GM12878 (cell line): Measurements from ENCODE around the gene LRRC27. TPM values are rescaled to one million over a fixed set of nuclear protein-coding genes. Genes with fewer than 3 reads are reported as not detected.

Source experiments
- ATAC-seq: fragments of 200-7000 bp; cut with Tn5 transposase; 3 replicates; pipeline ENCODE4 v1.9.1; 2020; ENCODE audit warnings: mild to moderate bottlenecking, moderate library complexity
- BruUV-seq: library from RNA; stranded (reverse); fragments of 400-500 nt; replicated peaks from 2 replicates; lab custom pipeline; 2021; lab: Mats Ljungman, UMichigan
- CTCF ChIA-PET: fragments of 300-600 bp; sonication (Branson Sonifier 250); formaldehyde crosslinking; extraction: SDS; loops from one replicate; lab custom pipeline; 2021; ENCODE audit warnings: inconsistent platforms; lab: Yijun Ruan, JAX
- POLR2A ChIA-PET: fragments of 350-600 bp; formaldehyde crosslinking; extraction: SDS; loops from one replicate; lab custom pipeline; 2021; ENCODE audit warnings: inconsistent platforms; lab: Charles Lee
- RAD21 ChIA-PET: fragments of 300-600 bp; sonication (Branson Sonifier 250); formaldehyde crosslinking; loops from one replicate; lab custom pipeline; 2023; ENCODE audit warnings: antibody characterized with exemption; ENCODE audit not compliant: unreplicated experiment; lab: Charles Lee
- SMC1A ChIA-PET: fragments of 300-600 bp; sonication (Branson Sonifier 250); formaldehyde crosslinking; loops from one replicate; lab custom pipeline; 2023; ENCODE audit not compliant: unreplicated experiment, uncharacterized antibody; lab: Charles Lee
- DNase-seq: peaks from one replicate; pipeline ENCODE4 v3.0.0-alpha.2; 2011; ENCODE audit warnings: low read depth, low spot score
- FAIRE-seq: peaks from 3 replicates; lab custom pipeline; 2011; peaks lifted over from hg19 to GRCh38; lab: Jason Lieb, UNC
- H2AFZ ChIP-seq: 2 replicates; pipeline ENCODE4 v1.6.0; 2011; ENCODE audit warnings: low read depth, low read length, control low read depth; ENCODE audit not compliant: control insufficient read depth
- H3K27ac ChIP-seq: 2 replicates; pipeline ENCODE4 v1.5.1; 2011; ENCODE audit warnings: control low read depth; ENCODE audit not compliant: control insufficient read depth, insufficient read depth
- H3K27me3 ChIP-seq, 2 experiments: replicated peaks in 1 of 2; 2 replicates each; pipeline versions ENCODE4 v1.6.0 to v1.6.1; 2011; ENCODE audit warnings: low read length in 1 of 2; ENCODE audit not compliant: control insufficient read depth in 2 of 2, insufficient read depth in 2 of 2
- H3K36me3 ChIP-seq, 2 experiments: 2 replicates each; pipeline ENCODE4 v1.5.1; 2011; ENCODE audit warnings: low read length in 1 of 2; ENCODE audit not compliant: control insufficient read depth in 2 of 2, insufficient read depth in 2 of 2
- H3K4me1 ChIP-seq: 2 replicates; pipeline ENCODE4 v1.6.1; 2011; ENCODE audit warnings: mild to moderate bottlenecking, low read length, moderate library complexity, mixed read lengths; ENCODE audit not compliant: control insufficient read depth, insufficient read depth
- H3K4me2 ChIP-seq: 2 replicates; pipeline ENCODE4 v1.6.0; 2011; ENCODE audit warnings: control low read depth; ENCODE audit not compliant: control insufficient read depth, insufficient read depth
- H3K4me3 ChIP-seq: fragments of 200-600 bp; sonication (generic); 2 replicates; pipeline ENCODE4 v1.5.1; 2016
- H3K79me2 ChIP-seq: 2 replicates; pipeline ENCODE4 v1.6.0; 2011; ENCODE audit warnings: low read length; ENCODE audit not compliant: control insufficient read depth, insufficient read depth
- H3K9ac ChIP-seq: 2 replicates; pipeline ENCODE4 v1.8.0; 2011; ENCODE audit warnings: low read length, control low read depth, mixed read lengths; ENCODE audit not compliant: control insufficient read depth, insufficient read depth
- H3K9me3 ChIP-seq: replicated peaks from 3 replicates; pipeline ENCODE4 v1.5.1; 2011; ENCODE audit warnings: mild to moderate bottlenecking, low read length; ENCODE audit not compliant: control insufficient read depth, insufficient read depth
- H4K20me1 ChIP-seq: 2 replicates; pipeline ENCODE4 v1.6.0; 2011; ENCODE audit not compliant: control insufficient read depth, insufficient read depth
- CTCF ChIP-seq, 3 experiments: IDR thresholded peaks in 2 of 3; conservative IDR thresholded peaks in 1 of 3; 2 replicates each; pipeline ENCODE4 v1.5.1; 2011; ENCODE audit warnings: low read depth in 3 of 3, low read length in 3 of 3, mild to moderate bottlenecking in 3 of 3, control low read depth in 2 of 3, moderate library complexity in 2 of 3, inconsistent platforms in 1 of 3, mixed read lengths in 1 of 3; ENCODE audit not compliant: control insufficient read depth in 2 of 3, insufficient read depth in 1 of 3; ENCODE audit errors: extremely low read depth in 1 of 3
- IRF4 ChIP-seq: IDR thresholded peaks from 2 replicates; pipeline ENCODE4 v1.6.1; 2011; ENCODE audit warnings: low read depth, low read length
- LARP7 ChIP-seq: fragments of 450-650 bp; IDR thresholded peaks from 2 replicates; pipeline ENCODE4 v1.6.1; 2017; ENCODE audit warnings: mild to moderate bottlenecking
- RAD51 ChIP-seq: fragments of 450-650 bp; IDR thresholded peaks from 2 replicates; pipeline ENCODE4 v1.6.1; 2016; ENCODE audit warnings: moderate library complexity, mild to moderate bottlenecking, inconsistent platforms
- SREBF2 ChIP-seq: IDR thresholded peaks from 2 replicates; pipeline ENCODE4 v1.6.1; 2012; ENCODE audit warnings: mild to moderate bottlenecking, low read length
- ZBTB4 ChIP-seq: fragments of 450-650 bp; formaldehyde crosslinking; IDR thresholded peaks from 2 replicates; pipeline ENCODE4 v1.4.0; 2022; ENCODE audit warnings: mild to moderate bottlenecking, moderate library complexity
- WGBS: methylation state at CpG from one replicate; pipeline ENCODE4 v1.1.6; 2016; ENCODE audit warnings: low lambda C conversion rate; ENCODE audit not compliant: insufficient replicate concordance, insufficient coverage; ENCODE audit errors: missing lambda C conversion rate; 5-methylcytosine and 5-hydroxymethylcytosine counted together
- in situ Hi-C: fragments of 300-500 bp; cut with MboI; formaldehyde crosslinking; loops from 9 replicates; pipeline ENCODE4 v1.14.3; 2018; ENCODE audit warnings: mixed read lengths
- intact Hi-C: fragments of 100-400 bp; cut with micrococcal nuclease; formaldehyde crosslinking; loops from one replicate; pipeline ENCODE4 v1.14.2; 2022; ENCODE audit not compliant: unreplicated experiment
- polyA plus RNA-seq, 11 experiments: library from polyadenylated mRNA; depleted of rRNA in 4 of 11; unstranded in 6 of 11; stranded (reverse) in 5 of 11; fragments of >200 nt; fragmentation: Nextera tagmentation in 4 of 11; fragmentation: Illumina TruSeq in 1 of 11; extraction: Ambion mirVana in 4 of 11; extraction: Trizol in 1 of 11; gene quantifications; 1 replicate in 1 of 11; 2 replicates in 10 of 11; pipeline versions ENCODE4 v1.2.1 to v1.2.3, GENCODE V29; 2011 to 2016; ENCODE audit warnings: inconsistent platforms in 2 of 11, missing spikeins in 2 of 11, low read depth in 1 of 11
- total RNA-seq, 4 experiments: library from RNA; depleted of rRNA in 3 of 4; stranded (reverse); fragments of >200 nt in 3 of 4; fragmentation: Illumina TruSeq in 1 of 4; extraction: Trizol in 1 of 4; gene quantifications; 2 replicates each; pipeline versions ENCODE4 v1.2.1 to v1.2.3, GENCODE V29; 2013 to 2021

The LRRC27 gene
- total and polyA plus RNA-seq, 10 of the 15 experiments (the other 5 are each of a cell fraction or from before 2014, with no cell fraction given): 0.48 to 6.9 (median 4.7) TPM

DNA sequence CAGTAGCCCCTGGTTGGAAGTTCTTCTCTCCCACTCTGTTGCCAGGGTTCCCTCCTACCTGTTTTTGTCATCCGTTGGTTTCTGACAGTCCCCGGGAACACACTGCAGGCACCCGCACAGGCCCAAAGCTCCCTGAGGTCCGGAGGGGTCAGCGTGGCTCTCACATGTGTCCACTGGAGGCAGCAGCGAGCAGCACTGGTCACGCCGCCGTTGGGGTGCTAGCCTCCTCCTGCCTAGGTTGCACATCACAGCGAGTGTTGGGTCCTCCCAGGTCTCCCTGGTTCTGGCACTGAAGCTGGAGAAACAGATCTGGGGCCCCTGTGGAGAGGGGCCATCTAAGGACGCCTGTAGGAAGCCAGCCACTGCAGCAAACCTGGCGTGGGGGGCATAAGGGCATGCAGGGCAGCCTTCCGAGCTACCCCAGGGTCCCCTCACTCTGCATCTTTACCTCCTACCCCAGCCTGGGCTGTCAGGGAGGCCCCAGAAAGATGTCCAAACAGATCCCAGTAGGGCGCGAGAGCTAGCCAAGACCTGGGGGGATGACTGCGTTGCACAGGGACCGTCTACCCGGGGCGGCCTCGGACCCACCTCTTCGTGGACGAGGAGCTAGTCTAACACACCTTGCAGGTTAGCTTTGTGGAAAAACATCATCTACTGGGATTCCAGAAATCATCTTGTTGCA is 28.9 kb downstream of the LRRC27 start:
- no peaks in the 10 kb centered on the region for H3K79me2 ChIP-seq
- WGBS: 79% methylated on average over 22 of the region's 22 CpGs
- ChIA-PET SMC1A (no interaction called here), POLR2A (no interaction called here), RAD21 (no interaction called here)
- ATAC-seq (peak; percentile 44; the same call in 2 of the 3 replicates), FAIRE-seq (no peak)
- H2AFZ ChIP-seq: no peak overlapping the region
- no peak overlapping the region for H3K4me2 ChIP-seq
- no peak overlapping the region for H3K4me3 ChIP-seq
- intact Hi-C loops: no loop called here
- H3K27ac ChIP-seq: no peak overlapping the region
- no peaks in the 10 kb centered on the region; the same call in 2 of the 3 replicates for H3K9me3 ChIP-seq
- no peak overlapping the region for H3K9ac ChIP-seq
- no peaks in the 10 kb centered on the region for H3K27me3 ChIP-seq
- BruUV-seq: no TSS peak
- TF ChIP-seq SREBF2: no peak
- TF ChIP-seq LARP7: no peak
- no peak for TF ChIP-seq ZBTB4
- TF ChIP-seq CTCF (IDR thresholded peaks at IDR 0.05 in 2 of 3, conservative IDR thresholded peaks at IDR 0.05 in 1 of 3; ENCODE audit: control insufficient read depth in 2 of 3, extremely low read depth in 1 of 3, insufficient read depth in 1 of 3, low read depth in 3 of 3, low read length in 3 of 3): peak; percentile 27 to 57 (median 53); a peak in 5 of 6 replicates
- no peak for TF ChIP-seq RAD51
- no peak for TF ChIP-seq IRF4
- TF ChIP-seq, all 136 proteins: peak for 1
- in situ Hi-C loops: no loop called here
- Histone ChIP-seq H3K36me3 (no peaks in the 10 kb centered on the region), H4K20me1 (no peaks in the 10 kb centered on the region), H3K4me1 (no peaks in the 10 kb centered on the region)
- CTCF ChIA-PET: interaction anchor here (0.6 to 0.9 kb wide), 2 partner anchors 17 to 93 kb away, joined by 3 read pairs; no protein-coding TSS in a partner anchor
- no peak for DNase-seq
